ENCODE data around the gene TMC6. TPM values are rescaled to one million over a fixed set of nuclear protein-coding genes. Genes with fewer than 3 reads are reported as not detected.

Gene TMC6
- total RNA-seq, 1 donor from 2014 or later, result 64.8 TPM

GRCh38 chr17:78101112-78101511 lies 27.4 kb downstream of the TMC6 start:
- no peak overlapping the region for H3K4me3 ChIP-seq
- TF ChIP-seq CTCF (IDR thresholded peaks at IDR 0.05), result no peak
- TF ChIP-seq POLR2A (IDR thresholded peaks at IDR 0.05), result no peak
- no peak for TF ChIP-seq POLR2AphosphoS5 (IDR thresholded peaks at IDR 0.05; ENCODE audit: insufficient read depth in 1 of 2, low read depth in 1 of 2)
- H3K27me3 ChIP-seq, result no peaks in the 10 kb centered on the region
- no peak for DNase-seq (ENCODE audit: extremely low spot score in 2 of 2)
- intact Hi-C loops (cut with DNase I), result no loop called here
- H3K36me3 ChIP-seq, result peaks cover 4 to 60% of the 10 kb centered on the region in 2 donors
- no peaks in the 10 kb centered on the region for H3K4me1 ChIP-seq
- no peak overlapping the region for H3K27ac ChIP-seq
- no peaks in the 10 kb centered on the region for H3K9me3 ChIP-seq

DNA sequence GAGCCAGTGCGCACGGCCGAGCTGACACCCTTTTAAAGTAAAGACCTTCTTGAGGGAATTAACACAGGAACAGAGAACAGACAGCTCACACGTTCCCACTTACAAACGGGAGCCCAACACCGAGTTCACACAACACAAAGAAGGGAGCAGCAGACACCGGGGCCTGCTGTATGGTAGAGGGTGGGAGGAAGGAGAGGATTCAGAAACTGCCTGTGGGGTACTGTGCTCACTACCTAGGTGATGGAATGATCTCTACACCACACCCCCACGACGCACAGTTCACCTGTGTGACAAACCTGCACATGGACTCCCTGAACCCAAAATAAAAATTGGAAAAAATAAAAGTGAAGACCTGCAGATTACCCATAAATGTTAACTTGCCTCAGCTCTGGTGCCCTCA lies 32.5 kb downstream of the TMC6 start:
- H3K4me1 ChIP-seq, result no peaks in the 10 kb centered on the region
- DNase-seq (ENCODE audit: extremely low spot score in 2 of 2), result no peak
- intact Hi-C loops (cut with DNase I), result loop anchor here (10.0 kb wide), 1 partner anchor 329 kb away; no protein-coding TSS in a partner anchor
- peaks cover 4 to 84% of the 10 kb centered on the region in 2 donors for H3K36me3 ChIP-seq
- TF ChIP-seq POLR2AphosphoS5 (IDR thresholded peaks at IDR 0.05; ENCODE audit: insufficient read depth in 1 of 2, low read depth in 1 of 2), result no peak
- TF ChIP-seq CTCF (IDR thresholded peaks at IDR 0.05), result no peak
- no peak for TF ChIP-seq POLR2A (IDR thresholded peaks at IDR 0.05)
- no peaks in the 10 kb centered on the region for H3K27me3 ChIP-seq
- no peak overlapping the region for H3K4me3 ChIP-seq
- H3K27ac ChIP-seq, result no peak overlapping the region
- no peaks in the 10 kb centered on the region for H3K9me3 ChIP-seq

DNA sequence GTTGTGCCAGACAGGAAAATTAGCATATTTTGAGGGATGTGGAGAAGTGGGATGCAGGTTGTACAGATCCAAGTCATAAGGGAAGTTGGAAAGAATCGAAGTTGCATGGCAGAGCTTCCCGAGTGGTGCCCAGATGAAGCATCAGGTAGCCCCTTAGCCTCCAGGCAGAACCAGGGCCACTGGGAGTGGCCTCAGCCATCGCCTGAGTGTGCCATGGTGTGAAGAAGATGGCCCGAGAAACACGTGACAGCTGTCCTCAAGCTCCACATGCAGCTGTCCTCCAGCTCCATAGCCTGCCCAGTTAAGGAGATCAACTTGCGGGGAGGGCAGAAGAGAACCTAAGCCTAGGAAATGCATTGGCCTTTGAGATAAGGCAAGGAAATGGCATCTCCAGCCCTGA lies 33.5 kb downstream of the TMC6 start:
- TF ChIP-seq POLR2AphosphoS5 (IDR thresholded peaks at IDR 0.05; ENCODE audit: insufficient read depth in 1 of 2, low read depth in 1 of 2) (no peak), CTCF (IDR thresholded peaks at IDR 0.05) (no peak), POLR2A (IDR thresholded peaks at IDR 0.05) (no peak)
- intact Hi-C loops (cut with DNase I), result loop anchor here (10.0 kb wide), 1 partner anchor 330 kb away; no protein-coding TSS in a partner anchor
- peaks cover 8 to 89% of the 10 kb centered on the region in 2 donors for H3K36me3 ChIP-seq

DNA sequence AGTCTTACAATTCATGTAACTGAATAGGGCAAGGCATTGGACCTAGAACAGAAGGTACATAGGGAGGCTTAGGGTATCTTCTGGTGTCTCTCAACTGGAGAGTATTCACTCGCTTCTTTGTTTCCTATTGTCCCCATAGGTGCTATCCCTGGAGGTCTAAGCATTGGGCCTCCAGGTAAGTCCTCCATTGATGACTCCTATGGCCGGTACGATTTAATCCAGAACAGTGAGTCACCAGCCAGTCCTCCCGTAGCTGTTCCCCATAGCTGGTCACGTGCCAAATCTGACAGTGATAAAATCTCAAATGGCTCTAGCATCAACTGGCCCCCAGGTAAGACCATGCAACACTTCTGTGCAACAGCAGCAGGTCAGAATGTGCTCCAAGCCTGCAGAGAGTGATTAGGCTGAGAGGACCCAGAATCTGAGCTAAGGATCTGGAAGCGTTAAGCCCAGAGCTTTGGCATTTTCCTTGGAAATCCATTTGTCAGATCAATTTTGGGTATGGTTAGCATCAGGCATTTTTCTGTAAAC lies 35.7 kb downstream of the TMC6 start:
- no peaks in the 10 kb centered on the region for H3K9me3 ChIP-seq
- no peaks in the 10 kb centered on the region for H3K27me3 ChIP-seq
- H3K4me3 ChIP-seq, result no peak overlapping the region
- no peak for DNase-seq (ENCODE audit: extremely low spot score in 2 of 2)
- TF ChIP-seq POLR2A (IDR thresholded peaks at IDR 0.05), result no peak
- TF ChIP-seq POLR2AphosphoS5 (IDR thresholded peaks at IDR 0.05; ENCODE audit: insufficient read depth in 1 of 2, low read depth in 1 of 2), result no peak
- no peak for TF ChIP-seq CTCF (IDR thresholded peaks at IDR 0.05)
- no peaks in the 10 kb centered on the region for H3K4me1 ChIP-seq
- H3K27ac ChIP-seq, result no peak overlapping the region
- intact Hi-C loops (cut with DNase I), result loop anchor here (10.0 kb wide), 1 partner anchor 332 kb away; no protein-coding TSS in a partner anchor
- peaks cover 4 to 81% of the 10 kb centered on the region in 2 donors for H3K36me3 ChIP-seq

More for the DNA sequence above, 33.5 kb downstream of the TMC6 start:
- Histone ChIP-seq H3K27me3 (no peaks in the 10 kb centered on the region), H3K4me3 (no peak overlapping the region), H3K9me3 (no peaks in the 10 kb centered on the region), H3K27ac (no peak overlapping the region), H3K4me1 (no peaks in the 10 kb centered on the region)
- DNase-seq (ENCODE audit: extremely low spot score in 2 of 2), result no peak

DNA sequence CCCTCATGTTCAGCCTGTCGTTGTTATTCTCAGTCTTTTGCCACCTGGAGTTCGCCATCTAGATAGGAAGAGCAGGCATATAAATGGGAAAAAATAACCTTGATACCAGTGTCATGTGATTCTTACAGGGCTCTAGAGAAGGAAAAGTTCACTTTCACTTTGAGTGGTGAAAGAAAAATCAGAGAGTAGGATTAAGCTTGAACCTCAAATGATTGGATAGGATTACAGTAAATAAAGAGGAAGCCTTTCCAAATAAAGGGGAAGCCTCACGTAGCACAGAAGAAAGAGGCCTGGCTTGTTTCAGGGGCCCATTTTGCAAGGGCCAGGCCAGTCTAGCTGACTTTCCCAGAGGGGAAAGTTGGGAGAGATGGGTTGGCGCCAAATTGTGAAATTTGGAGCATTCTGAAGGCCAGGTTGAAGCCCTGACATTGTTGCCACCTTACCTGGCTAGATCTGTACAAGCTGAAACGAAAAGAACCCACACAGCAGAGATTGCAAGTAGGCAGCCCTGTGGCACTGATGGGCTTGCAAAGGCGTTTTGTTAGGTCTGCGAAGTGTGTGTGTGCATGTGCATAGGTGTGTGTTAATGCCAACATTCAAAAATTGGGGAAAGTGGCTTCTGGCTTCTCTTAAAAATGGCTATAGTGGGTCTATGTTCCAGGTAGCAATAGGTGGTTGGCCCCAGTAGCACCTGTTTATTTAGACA lies 38.8 kb downstream of the TMC6 start:
- no peak overlapping the region for H3K27ac ChIP-seq
- intact Hi-C loops (cut with DNase I), result loop anchor here (10.0 kb wide), 1 partner anchor 335 kb away; no protein-coding TSS in a partner anchor
- H3K4me1 ChIP-seq, result no peaks in the 10 kb centered on the region
- no peaks in the 10 kb centered on the region for H3K27me3 ChIP-seq
- no peak overlapping the region for H3K4me3 ChIP-seq
- no peaks in the 10 kb centered on the region for H3K9me3 ChIP-seq
- TF ChIP-seq POLR2AphosphoS5 (IDR thresholded peaks at IDR 0.05; ENCODE audit: insufficient read depth in 1 of 2, low read depth in 1 of 2), result no peak
- TF ChIP-seq CTCF (IDR thresholded peaks at IDR 0.05), result no peak
- no peak for TF ChIP-seq POLR2A (IDR thresholded peaks at IDR 0.05)
- H3K36me3 ChIP-seq, result peaks cover 4 to 72% of the 10 kb centered on the region in 2 donors
- DNase-seq (ENCODE audit: extremely low spot score in 2 of 2), result no peak

Measured in vagina (tissue), 2 donors.